ENCODE data around the gene DDX28. TPM values are rescaled to one million over a fixed set of nuclear protein-coding genes. Genes with fewer than 3 reads are reported as not detected.

The DDX28 gene
- total and polyA plus RNA-seq, 10 of the 15 experiments (the other 5 are each of a cell fraction or from before 2014, with no cell fraction given), result 3.6 to 40.4 (median 20.0) TPM

DNA sequence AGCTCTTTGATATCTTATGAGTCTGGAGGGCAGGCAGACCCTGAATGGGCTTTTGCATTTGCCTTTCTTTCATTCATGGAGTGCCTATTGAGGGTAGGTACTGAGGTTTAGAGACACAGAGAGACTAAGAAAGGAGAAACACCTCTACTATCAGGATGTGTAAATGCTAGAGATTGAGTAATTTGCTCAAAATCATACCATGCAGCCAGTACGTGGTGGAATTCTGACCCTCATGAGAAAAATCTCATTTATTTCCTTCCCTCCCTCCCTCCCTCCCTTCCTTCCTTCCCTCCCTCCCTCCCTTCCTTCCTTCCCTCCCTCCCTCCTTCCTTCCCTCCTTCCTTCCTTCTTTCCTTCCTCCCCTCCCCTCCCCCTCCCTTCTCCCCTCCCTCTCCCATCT, 43.7 kb upstream of the DDX28 start (continued):
- TF ChIP-seq EZH2 (IDR thresholded peaks at IDR 0.05; ENCODE audit: borderline replicate concordance, control insufficient read depth, low read depth, low read length) (no peak), YY1 (IDR thresholded peaks at IDR 0.05; ENCODE audit: low read depth, low read length) (no peak), HDAC6 (IDR thresholded peaks at IDR 0.05; ENCODE audit: unreplicated experiment) (no peak), FOXK2 (IDR thresholded peaks at IDR 0.05) (no peak), BRCA1 (IDR thresholded peaks at IDR 0.05; ENCODE audit: low read depth, low read length) (no peak), NFIC (IDR thresholded peaks at IDR 0.05; ENCODE audit: low read depth, low read length) (no peak)

DNA sequence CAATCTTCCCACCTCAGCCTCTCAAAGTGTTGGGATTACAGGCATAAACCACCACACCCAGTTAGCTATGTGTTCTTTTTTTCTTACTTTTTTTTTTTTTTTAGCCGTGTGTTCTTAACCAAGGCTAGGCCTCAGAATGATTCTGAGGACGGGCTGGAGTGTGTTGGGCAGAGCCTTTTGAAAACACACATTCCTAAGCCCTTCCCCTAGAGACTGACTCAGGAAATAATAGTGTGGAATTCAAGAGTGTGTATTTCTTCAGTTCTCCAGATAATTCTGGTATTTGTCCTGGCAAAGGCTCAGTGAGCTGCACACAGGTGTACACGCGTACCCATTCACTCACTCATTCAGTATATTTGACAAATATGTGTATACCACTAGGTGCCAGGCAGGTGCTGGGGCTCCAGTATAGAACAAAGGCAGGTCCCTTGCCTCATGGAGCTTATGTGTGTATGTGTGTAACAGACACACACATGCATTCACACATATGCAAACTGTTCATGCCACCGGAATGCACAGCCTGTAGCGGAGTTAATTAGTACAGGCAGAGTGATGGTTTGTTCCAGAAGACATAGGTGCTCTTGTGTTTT, 42.8 kb upstream of the DDX28 start:
- RAD21 ChIA-PET (ENCODE audit: unreplicated experiment), result interaction anchor here (0.7 to 1.6 kb wide), 4 partner anchors 19 to 172 kb away, joined by 3 to 5 read pairs (median 4); partner anchors contain the start of gene NFATC3
- in situ Hi-C loops (cut with MboI), result no loop called here
- H3K4me1 ChIP-seq (ENCODE audit: control insufficient read depth, insufficient read depth, low read length), result peaks cover 13% of the 10 kb centered on the region
- TF ChIP-seq PAX5 (IDR thresholded peaks at IDR 0.05; ENCODE audit: borderline replicate concordance, low read depth, low read length) (no peak), SMARCA5 (IDR thresholded peaks at IDR 0.05) (no peak), NR2C2 (IDR thresholded peaks at IDR 0.05; ENCODE audit: borderline replicate concordance, control insufficient read depth, insufficient read length, low read depth) (no peak), SUPT20H (IDR thresholded peaks at IDR 0.05; ENCODE audit: borderline replicate concordance, control insufficient read depth, low read depth, low read length) (no peak)
- TF ChIP-seq, protein P1, sequence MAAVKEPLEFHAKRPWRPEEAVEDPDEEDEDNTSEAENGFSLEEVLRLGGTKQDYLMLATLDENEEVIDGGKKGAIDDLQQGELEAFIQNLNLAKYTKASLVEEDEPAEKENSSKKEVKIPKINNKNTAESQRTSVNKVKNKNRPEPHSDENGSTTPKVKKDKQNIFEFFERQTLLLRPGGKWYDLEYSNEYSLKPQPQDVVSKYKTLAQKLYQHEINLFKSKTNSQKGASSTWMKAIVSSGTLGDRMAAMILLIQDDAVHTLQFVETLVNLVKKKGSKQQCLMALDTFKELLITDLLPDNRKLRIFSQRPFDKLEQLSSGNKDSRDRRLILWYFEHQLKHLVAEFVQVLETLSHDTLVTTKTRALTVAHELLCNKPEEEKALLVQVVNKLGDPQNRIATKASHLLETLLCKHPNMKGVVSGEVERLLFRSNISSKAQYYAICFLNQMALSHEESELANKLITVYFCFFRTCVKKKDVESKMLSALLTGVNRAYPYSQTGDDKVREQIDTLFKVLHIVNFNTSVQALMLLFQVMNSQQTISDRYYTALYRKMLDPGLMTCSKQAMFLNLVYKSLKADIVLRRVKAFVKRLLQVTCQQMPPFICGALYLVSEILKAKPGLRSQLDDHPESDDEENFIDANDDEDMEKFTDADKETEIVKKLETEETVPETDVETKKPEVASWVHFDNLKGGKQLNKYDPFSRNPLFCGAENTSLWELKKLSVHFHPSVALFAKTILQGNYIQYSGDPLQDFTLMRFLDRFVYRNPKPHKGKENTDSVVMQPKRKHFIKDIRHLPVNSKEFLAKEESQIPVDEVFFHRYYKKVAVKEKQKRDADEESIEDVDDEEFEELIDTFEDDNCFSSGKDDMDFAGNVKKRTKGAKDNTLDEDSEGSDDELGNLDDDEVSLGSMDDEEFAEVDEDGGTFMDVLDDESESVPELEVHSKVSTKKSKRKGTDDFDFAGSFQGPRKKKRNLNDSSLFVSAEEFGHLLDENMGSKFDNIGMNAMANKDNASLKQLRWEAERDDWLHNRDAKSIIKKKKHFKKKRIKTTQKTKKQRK (IDR thresholded peaks at IDR 0.05; ENCODE audit: low read depth, low read length), result no peak
- H3K4me3 ChIP-seq, result no peak overlapping the region
- SMC1A ChIA-PET (ENCODE audit: uncharacterized antibody, unreplicated experiment), result interaction anchor here (0.8 to 2.2 kb wide), 5 partner anchors 9 to 163 kb away, joined by 3 to 7 read pairs (median 4); no protein-coding TSS in a partner anchor
- CTCF ChIA-PET, result interaction anchor here (0.6 to 3.2 kb wide), 19 partner anchors 9 to 652 kb away, joined by 3 to 18 read pairs (median 4); partner anchors contain the start of genes DDX28 and DUS2
- POLR2A ChIA-PET, result interaction anchor here (0.6 to 1.0 kb wide), 2 partner anchors 9 to 14 kb away, joined by 4 to 5 read pairs; no protein-coding TSS in a partner anchor
- H3K9me3 ChIP-seq (replicated peaks; ENCODE audit: control insufficient read depth, insufficient read depth, low read length), result no peaks in the 10 kb centered on the region
- H3K4me2 ChIP-seq (ENCODE audit: control insufficient read depth, insufficient read depth), result no peak overlapping the region
- BruUV-seq (replicated peaks), result no TSS peak
- ATAC-seq (no peak), FAIRE-seq (no peak), DNase-seq (ENCODE audit: low read depth, low spot score) (no peak)
- no peak overlapping the region for H3K9ac ChIP-seq (ENCODE audit: control insufficient read depth, insufficient read depth, low read length)
- no peaks in the 10 kb centered on the region for H3K27me3 ChIP-seq (replicated peaks in 1 of 2; ENCODE audit: control insufficient read depth in 2 of 2, insufficient read depth in 2 of 2, low read length in 1 of 2)
- no peak overlapping the region for H3K27ac ChIP-seq (ENCODE audit: control insufficient read depth, insufficient read depth)
- no peaks in the 10 kb centered on the region for H4K20me1 ChIP-seq (ENCODE audit: control insufficient read depth, insufficient read depth)
- peaks cover 19% of the 10 kb centered on the region in 2 experiments; a peak in 3 of 4 replicates for H3K36me3 ChIP-seq (ENCODE audit: control insufficient read depth in 2 of 2, insufficient read depth in 2 of 2, low read length in 1 of 2)
- intact Hi-C loops (cut with micrococcal nuclease; ENCODE audit: unreplicated experiment), result loop anchor here (2.0 kb wide), 2 partner anchors 73 to 163 kb away; no protein-coding TSS in a partner anchor
- H3K79me2 ChIP-seq (ENCODE audit: control insufficient read depth, insufficient read depth, low read length), result no peaks in the 10 kb centered on the region
- 97% methylated on average over 6 of the region's 6 CpGs for WGBS (ENCODE audit: insufficient coverage, insufficient replicate concordance, low lambda C conversion rate, missing lambda C conversion rate)
- no peak overlapping the region for H2AFZ ChIP-seq (ENCODE audit: control insufficient read depth, low read depth, low read length)

All from GM12878 (cell line).